GM12878 (cell line): ENCODE measurements around the gene RBKS. TPM values are rescaled to one million over a fixed set of nuclear protein-coding genes. Genes with fewer than 3 reads are reported as not detected.

ENCODE experiments used
- ATAC-seq: fragments of 200-7000 bp; cut with Tn5 transposase; 3 replicates; pipeline ENCODE4 v1.9.1; 2020; ENCODE audit warnings: mild to moderate bottlenecking, moderate library complexity
- BruUV-seq: library from RNA; stranded (reverse); fragments of 400-500 nt; replicated peaks from 2 replicates; lab custom pipeline; 2021; lab: Mats Ljungman, UMichigan
- CTCF ChIA-PET: fragments of 300-600 bp; sonication (Branson Sonifier 250); formaldehyde crosslinking; extraction: SDS; loops from one replicate; lab custom pipeline; 2021; ENCODE audit warnings: inconsistent platforms; lab: Yijun Ruan, JAX
- POLR2A ChIA-PET: fragments of 350-600 bp; formaldehyde crosslinking; extraction: SDS; loops from one replicate; lab custom pipeline; 2021; ENCODE audit warnings: inconsistent platforms; lab: Charles Lee
- RAD21 ChIA-PET: fragments of 300-600 bp; sonication (Branson Sonifier 250); formaldehyde crosslinking; loops from one replicate; lab custom pipeline; 2023; ENCODE audit warnings: antibody characterized with exemption; ENCODE audit not compliant: unreplicated experiment; lab: Charles Lee
- SMC1A ChIA-PET: fragments of 300-600 bp; sonication (Branson Sonifier 250); formaldehyde crosslinking; loops from one replicate; lab custom pipeline; 2023; ENCODE audit not compliant: unreplicated experiment, uncharacterized antibody; lab: Charles Lee
- DNase-seq: peaks from one replicate; pipeline ENCODE4 v3.0.0-alpha.2; 2011; ENCODE audit warnings: low read depth, low spot score
- FAIRE-seq: peaks from 3 replicates; lab custom pipeline; 2011; peaks lifted over from hg19 to GRCh38; lab: Jason Lieb, UNC
- H2AFZ ChIP-seq: 2 replicates; pipeline ENCODE4 v1.6.0; 2011; ENCODE audit warnings: low read depth, low read length, control low read depth; ENCODE audit not compliant: control insufficient read depth
- H3K27ac ChIP-seq: 2 replicates; pipeline ENCODE4 v1.5.1; 2011; ENCODE audit warnings: control low read depth; ENCODE audit not compliant: control insufficient read depth, insufficient read depth
- H3K27me3 ChIP-seq, 2 experiments: replicated peaks in 1 of 2; 2 replicates each; pipeline versions ENCODE4 v1.6.0 to v1.6.1; 2011; ENCODE audit warnings: low read length in 1 of 2; ENCODE audit not compliant: control insufficient read depth in 2 of 2, insufficient read depth in 2 of 2
- H3K36me3 ChIP-seq, 2 experiments: 2 replicates each; pipeline ENCODE4 v1.5.1; 2011; ENCODE audit warnings: low read length in 1 of 2; ENCODE audit not compliant: control insufficient read depth in 2 of 2, insufficient read depth in 2 of 2
- H3K4me1 ChIP-seq: 2 replicates; pipeline ENCODE4 v1.6.1; 2011; ENCODE audit warnings: mild to moderate bottlenecking, low read length, moderate library complexity, mixed read lengths; ENCODE audit not compliant: control insufficient read depth, insufficient read depth
- H3K4me2 ChIP-seq: 2 replicates; pipeline ENCODE4 v1.6.0; 2011; ENCODE audit warnings: control low read depth; ENCODE audit not compliant: control insufficient read depth, insufficient read depth
- H3K4me3 ChIP-seq: fragments of 200-600 bp; sonication (generic); 2 replicates; pipeline ENCODE4 v1.5.1; 2016
- H3K79me2 ChIP-seq: 2 replicates; pipeline ENCODE4 v1.6.0; 2011; ENCODE audit warnings: low read length; ENCODE audit not compliant: control insufficient read depth, insufficient read depth
- H3K9ac ChIP-seq: 2 replicates; pipeline ENCODE4 v1.8.0; 2011; ENCODE audit warnings: low read length, control low read depth, mixed read lengths; ENCODE audit not compliant: control insufficient read depth, insufficient read depth
- H3K9me3 ChIP-seq: replicated peaks from 3 replicates; pipeline ENCODE4 v1.5.1; 2011; ENCODE audit warnings: mild to moderate bottlenecking, low read length; ENCODE audit not compliant: control insufficient read depth, insufficient read depth
- H4K20me1 ChIP-seq: 2 replicates; pipeline ENCODE4 v1.6.0; 2011; ENCODE audit not compliant: control insufficient read depth, insufficient read depth
- BMI1 ChIP-seq: fragments of 450-650 bp; IDR thresholded peaks from 2 replicates; pipeline ENCODE4 v1.6.1; 2016; ENCODE audit warnings: mild to moderate bottlenecking, moderate library complexity, borderline replicate concordance
- CREB1 ChIP-seq: IDR thresholded peaks from 2 replicates; pipeline ENCODE4 v1.6.1; 2012; ENCODE audit warnings: low read depth, mild to moderate bottlenecking, inconsistent platforms
- E2F4 ChIP-seq: IDR thresholded peaks from 2 replicates; pipeline ENCODE4 v1.6.1; 2012; ENCODE audit warnings: low read depth, low read length, improper control_type of control experiment
- GABPA ChIP-seq: IDR thresholded peaks from 2 replicates; pipeline ENCODE4 v1.6.1; 2014; ENCODE audit warnings: antibody characterized with exemption, low read depth, mild to moderate bottlenecking, inconsistent platforms
- MYB ChIP-seq: fragments of 150-350 bp; IDR thresholded peaks from 2 replicates; pipeline ENCODE4 v1.6.1; 2014; ENCODE audit warnings: mild to moderate bottlenecking, low read depth, low read length, borderline replicate concordance
- NR2F1 ChIP-seq: fragments of 450-650 bp; conservative IDR thresholded peaks from 2 replicates; pipeline ENCODE4 v1.6.1; 2017; ENCODE audit warnings: mild to moderate bottlenecking
- PAX5 ChIP-seq: IDR thresholded peaks from 2 replicates; pipeline ENCODE4 v1.6.1; 2011; ENCODE audit warnings: low read depth, low read length, borderline replicate concordance
- POLR2AphosphoS2 ChIP-seq: IDR thresholded peaks from 2 replicates; pipeline ENCODE4 v1.6.1; 2011; ENCODE audit warnings: low read depth, mild to moderate bottlenecking, low read length, improper control_type of control experiment, moderate library complexity
- SMAD1 ChIP-seq: fragments of 450-650 bp; IDR thresholded peaks from 2 replicates; pipeline ENCODE4 v1.6.1; 2018; ENCODE audit warnings: mild to moderate bottlenecking, low read depth; ENCODE audit not compliant: partially characterized antibody
- SREBF1 ChIP-seq: IDR thresholded peaks from 2 replicates; pipeline ENCODE4 v1.6.1; 2012; ENCODE audit warnings: mild to moderate bottlenecking, low read length
- SUPT20H ChIP-seq: IDR thresholded peaks from 2 replicates; pipeline ENCODE4 v1.6.1; 2011; ENCODE audit warnings: low read depth, mild to moderate bottlenecking, low read length, moderate library complexity, borderline replicate concordance; ENCODE audit not compliant: control insufficient read depth
- ZBED1 ChIP-seq: IDR thresholded peaks from 2 replicates; pipeline ENCODE4 v1.6.1; 2016; ENCODE audit warnings: borderline replicate concordance
- ZNF384 ChIP-seq: IDR thresholded peaks from 2 replicates; pipeline ENCODE4 v1.6.1; 2012; ENCODE audit warnings: low read depth, mild to moderate bottlenecking, low read length, improper control_type of control experiment, borderline replicate concordance
- WGBS: methylation state at CpG from one replicate; pipeline ENCODE4 v1.1.6; 2016; ENCODE audit warnings: low lambda C conversion rate; ENCODE audit not compliant: insufficient replicate concordance, insufficient coverage; ENCODE audit errors: missing lambda C conversion rate; 5-methylcytosine and 5-hydroxymethylcytosine counted together
- in situ Hi-C: fragments of 300-500 bp; cut with MboI; formaldehyde crosslinking; loops from 9 replicates; pipeline ENCODE4 v1.14.3; 2018; ENCODE audit warnings: mixed read lengths
- intact Hi-C: fragments of 100-400 bp; cut with micrococcal nuclease; formaldehyde crosslinking; loops from one replicate; pipeline ENCODE4 v1.14.2; 2022; ENCODE audit not compliant: unreplicated experiment
- polyA plus RNA-seq, 11 experiments: library from polyadenylated mRNA; depleted of rRNA in 4 of 11; unstranded in 6 of 11; stranded (reverse) in 5 of 11; fragments of >200 nt; fragmentation: Nextera tagmentation in 4 of 11; fragmentation: Illumina TruSeq in 1 of 11; extraction: Ambion mirVana in 4 of 11; extraction: Trizol in 1 of 11; gene quantifications; 1 replicate in 1 of 11; 2 replicates in 10 of 11; pipeline versions ENCODE4 v1.2.1 to v1.2.3, GENCODE V29; 2011 to 2016; ENCODE audit warnings: inconsistent platforms in 2 of 11, missing spikeins in 2 of 11, low read depth in 1 of 11
- total RNA-seq, 4 experiments: library from RNA; depleted of rRNA in 3 of 4; stranded (reverse); fragments of >200 nt in 3 of 4; fragmentation: Illumina TruSeq in 1 of 4; extraction: Trizol in 1 of 4; gene quantifications; 2 replicates each; pipeline versions ENCODE4 v1.2.1 to v1.2.3, GENCODE V29; 2013 to 2021
- TF ChIP-seq, protein P1 (sequence below): IDR thresholded peaks from 2 replicates; pipeline ENCODE4 v1.6.1; 2011; ENCODE audit warnings: low read depth, mild to moderate bottlenecking, low read length, moderate library complexity, borderline replicate concordance; ENCODE audit errors: extremely low read depth
- TF ChIP-seq, protein P2 (sequence below): IDR thresholded peaks from 2 replicates; pipeline ENCODE4 v1.6.1; 2012; ENCODE audit warnings: improper control_type of control experiment, low read depth, low read length; ENCODE audit not compliant: insufficient replicate concordance

Gene RBKS
- total and polyA plus RNA-seq, 10 of the 15 experiments (the other 5 are each of a cell fraction or from before 2014, with no cell fraction given) = 0.39 to 1.8 (median 1.0) TPM

DNA sequence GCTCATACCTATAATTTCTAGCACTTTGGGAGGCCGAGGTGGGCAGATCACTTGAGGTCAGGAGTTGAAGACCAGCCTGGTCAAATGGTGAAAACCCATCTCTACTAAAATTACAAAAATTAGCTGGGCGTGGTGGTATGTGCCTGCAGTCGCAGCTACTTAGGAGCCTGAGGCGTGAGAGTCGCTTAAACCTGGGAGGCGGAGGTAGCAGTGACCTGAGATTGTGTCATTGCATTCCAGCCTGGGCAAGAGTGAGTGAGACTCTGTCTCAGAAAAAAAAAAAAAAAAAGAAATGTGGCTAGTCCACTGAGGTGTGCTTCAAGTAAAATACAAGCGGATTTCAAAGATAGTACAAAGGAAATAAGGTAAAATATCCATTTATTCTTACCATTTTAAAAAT lies 46.2 kb downstream of the RBKS start (continued):
- TF ChIP-seq POLR2AphosphoS2 (no peak), GABPA (no peak), ZNF384 (no peak)
- TF ChIP-seq, protein P1, sequence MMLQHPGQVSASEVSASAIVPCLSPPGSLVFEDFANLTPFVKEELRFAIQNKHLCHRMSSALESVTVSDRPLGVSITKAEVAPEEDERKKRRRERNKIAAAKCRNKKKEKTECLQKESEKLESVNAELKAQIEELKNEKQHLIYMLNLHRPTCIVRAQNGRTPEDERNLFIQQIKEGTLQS = no peak
- TF ChIP-seq, all 136 proteins: peak for 0

DNA sequence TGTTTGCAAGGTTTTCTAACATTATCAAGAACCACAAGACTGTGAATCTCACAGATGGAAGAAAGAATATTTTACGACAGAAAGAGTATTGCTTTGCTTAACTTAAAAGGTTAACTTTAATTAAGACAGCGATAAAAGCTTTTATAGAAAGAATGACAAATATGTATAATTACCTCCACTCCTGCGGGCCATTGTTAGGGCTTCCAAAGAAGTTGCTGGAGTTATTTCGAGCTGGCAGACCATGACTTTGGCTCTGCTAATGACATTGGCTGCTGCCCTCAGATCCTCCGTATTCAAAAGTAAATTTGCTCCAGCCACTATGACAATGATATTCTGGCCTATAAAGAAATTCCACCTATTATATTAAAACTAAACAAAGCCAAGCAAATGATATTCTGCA lies 47.3 kb downstream of the RBKS start:
- BruUV-seq = no TSS peak

More for the DNA sequence above, 47.3 kb downstream of the RBKS start:
- Histone ChIP-seq H3K27ac (no peak overlapping the region), H3K4me2 (no peak overlapping the region), H3K27me3 (no peaks in the 10 kb centered on the region), H3K9ac (no peak overlapping the region), H3K79me2 (no peaks in the 10 kb centered on the region), H2AFZ (no peak overlapping the region), H3K36me3 (no peaks in the 10 kb centered on the region), H3K9me3 (no peaks in the 10 kb centered on the region), H3K4me3 (no peak overlapping the region), H4K20me1 (no peaks in the 10 kb centered on the region), H3K4me1 (no peaks in the 10 kb centered on the region)
- in situ Hi-C loops (no loop called here), intact Hi-C loops (no loop called here)
- ChIA-PET POLR2A (no interaction called here), SMC1A (interaction anchor here (1.0 kb wide), 1 partner anchor 16 kb away, joined by 3 read pairs; no protein-coding TSS in a partner anchor), CTCF (no interaction called here), RAD21 (no interaction called here)
- ATAC-seq = no peak
- WGBS = 79% methylated on average over 5 of the region's 5 CpGs
- no peak for FAIRE-seq
- TF ChIP-seq BMI1 = no peak
- TF ChIP-seq NR2F1 = no peak
- no peak for TF ChIP-seq ZBED1
- TF ChIP-seq SMAD1 = no peak
- TF ChIP-seq SREBF1 = no peak
- TF ChIP-seq, protein P2, sequence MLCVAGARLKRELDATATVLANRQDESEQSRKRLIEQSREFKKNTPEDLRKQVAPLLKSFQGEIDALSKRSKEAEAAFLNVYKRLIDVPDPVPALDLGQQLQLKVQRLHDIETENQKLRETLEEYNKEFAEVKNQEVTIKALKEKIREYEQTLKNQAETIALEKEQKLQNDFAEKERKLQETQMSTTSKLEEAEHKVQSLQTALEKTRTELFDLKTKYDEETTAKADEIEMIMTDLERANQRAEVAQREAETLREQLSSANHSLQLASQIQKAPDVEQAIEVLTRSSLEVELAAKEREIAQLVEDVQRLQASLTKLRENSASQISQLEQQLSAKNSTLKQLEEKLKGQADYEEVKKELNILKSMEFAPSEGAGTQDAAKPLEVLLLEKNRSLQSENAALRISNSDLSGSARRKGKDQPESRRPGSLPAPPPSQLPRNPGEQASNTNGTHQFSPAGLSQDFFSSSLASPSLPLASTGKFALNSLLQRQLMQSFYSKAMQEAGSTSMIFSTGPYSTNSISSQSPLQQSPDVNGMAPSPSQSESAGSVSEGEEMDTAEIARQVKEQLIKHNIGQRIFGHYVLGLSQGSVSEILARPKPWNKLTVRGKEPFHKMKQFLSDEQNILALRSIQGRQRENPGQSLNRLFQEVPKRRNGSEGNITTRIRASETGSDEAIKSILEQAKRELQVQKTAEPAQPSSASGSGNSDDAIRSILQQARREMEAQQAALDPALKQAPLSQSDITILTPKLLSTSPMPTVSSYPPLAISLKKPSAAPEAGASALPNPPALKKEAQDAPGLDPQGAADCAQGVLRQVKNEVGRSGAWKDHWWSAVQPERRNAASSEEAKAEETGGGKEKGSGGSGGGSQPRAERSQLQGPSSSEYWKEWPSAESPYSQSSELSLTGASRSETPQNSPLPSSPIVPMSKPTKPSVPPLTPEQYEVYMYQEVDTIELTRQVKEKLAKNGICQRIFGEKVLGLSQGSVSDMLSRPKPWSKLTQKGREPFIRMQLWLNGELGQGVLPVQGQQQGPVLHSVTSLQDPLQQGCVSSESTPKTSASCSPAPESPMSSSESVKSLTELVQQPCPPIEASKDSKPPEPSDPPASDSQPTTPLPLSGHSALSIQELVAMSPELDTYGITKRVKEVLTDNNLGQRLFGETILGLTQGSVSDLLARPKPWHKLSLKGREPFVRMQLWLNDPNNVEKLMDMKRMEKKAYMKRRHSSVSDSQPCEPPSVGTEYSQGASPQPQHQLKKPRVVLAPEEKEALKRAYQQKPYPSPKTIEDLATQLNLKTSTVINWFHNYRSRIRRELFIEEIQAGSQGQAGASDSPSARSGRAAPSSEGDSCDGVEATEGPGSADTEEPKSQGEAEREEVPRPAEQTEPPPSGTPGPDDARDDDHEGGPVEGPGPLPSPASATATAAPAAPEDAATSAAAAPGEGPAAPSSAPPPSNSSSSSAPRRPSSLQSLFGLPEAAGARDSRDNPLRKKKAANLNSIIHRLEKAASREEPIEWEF = no peak
- TF ChIP-seq SUPT20H = no peak
- TF ChIP-seq PAX5 = no peak
- no peak for TF ChIP-seq MYB
- TF ChIP-seq E2F4 = no peak
- no peak for TF ChIP-seq CREB1
- DNase-seq = no peak
